HG03571 (cell line): Measurements from ENCODE around the gene ZDHHC5.
"Not testable (repeated sequence)": the region's sequence is repeated elsewhere in the genome, so short reads cannot be mapped to it uniquely, and the experiment has no call there.

Experiments used
- ATAC-seq: cut with Tn5 transposase; IDR thresholded peaks from one replicate; pipeline ENCODE4 v1.9.1; 2021; ENCODE audit not compliant: unreplicated experiment

The ZDHHC5 gene

GRCh38 chr11:57644748-57645688, 22.9 kb upstream of the ZDHHC5 start:
- ATAC-seq: no peak

GRCh38 chr11:57645689-57646085, 22.2 kb upstream of the ZDHHC5 start:
- ATAC-seq: no peak

- ATAC-seq: no peak
These were observed 21.6 kb upstream of the ZDHHC5 start for GRCh38 chr11:57646194-57646798.

- ATAC-seq: no peak
These were observed 21.1 kb upstream of the ZDHHC5 start for GRCh38 chr11:57646799-57647303.

GRCh38 chr11:57647372-57647771, 20.5 kb upstream of the ZDHHC5 start:
- ATAC-seq: no peak

GRCh38 chr11:57647960-57648800, 19.7 kb upstream of the ZDHHC5 start:
- ATAC-seq: no peak

GRCh38 chr11:57648801-57649735, 18.8 kb upstream of the ZDHHC5 start:
- ATAC-seq: no peak

- ATAC-seq: no peak
These were observed 17.8 kb upstream of the ZDHHC5 start, which contains the start of gene YPEL4 for GRCh38 chr11:57649826-57650738. Gene YPEL4 (minus strand): TSS chr11:57649912. CDS start chr11:57647107, 2,805 bp downstream.

- ATAC-seq: no peak
These were observed 17.2 kb upstream of the ZDHHC5 start for GRCh38 chr11:57650739-57651090.

GRCh38 chr11:57651408-57651807, 16.5 kb upstream of the ZDHHC5 start:
- no peak for ATAC-seq

GRCh38 chr11:57652230-57652629, 15.7 kb upstream of the ZDHHC5 start:
- not testable (repeated sequence) for ATAC-seq

- no peak for ATAC-seq
These were observed 15.3 kb upstream of the ZDHHC5 start for GRCh38 chr11:57652662-57653061.

- no peak for ATAC-seq
These were observed 14.8 kb upstream of the ZDHHC5 start for GRCh38 chr11:57653163-57653562.

GRCh38 chr11:57656885-57657193, 11.1 kb upstream of the ZDHHC5 start:
- no peak for ATAC-seq

GRCh38 chr11:57657194-57658022, 10.5 kb upstream of the ZDHHC5 start, which contains the start of gene CLP1:
Gene CLP1 (plus strand): TSS chr11:57657762. CDS start chr11:57659477, 1,715 bp downstream.
- peak; percentile 99 for ATAC-seq

- ATAC-seq: no peak
These were observed 9.9 kb upstream of the ZDHHC5 start for GRCh38 chr11:57658023-57658361.

- no peak for ATAC-seq
These were observed 8.2 kb upstream of the ZDHHC5 start for GRCh38 chr11:57659669-57660068.

- no peak for ATAC-seq
These were observed 5.0 kb upstream of the ZDHHC5 start for GRCh38 chr11:57662893-57663292.
